Left ventricle myocardium inferior (tissue), 1 donor: Measurements from ENCODE around the gene BRIP1. TPM values are rescaled to one million over a fixed set of nuclear protein-coding genes. Genes with fewer than 3 reads are reported as not detected.

Source experiments
- DNase-seq: peaks from one replicate; pipeline ENCODE4 v3.0.0-alpha.2; 2020
- H3K27ac ChIP-seq: fragments of 200-600 bp; replicated peaks from 2 replicates; pipeline ENCODE4 v1.8.0; 2021
- H3K27me3 ChIP-seq: fragments of 200-600 bp; 2 replicates; pipeline ENCODE4 v1.8.0; 2021; ENCODE audit warnings: low read depth
- H3K36me3 ChIP-seq: fragments of 200-600 bp; 2 replicates; pipeline ENCODE4 v1.8.0; 2021
- H3K4me1 ChIP-seq: fragments of 200-600 bp; 2 replicates; pipeline ENCODE4 v1.8.0; 2021
- H3K4me3 ChIP-seq: fragments of 200-600 bp; 2 replicates; pipeline ENCODE4 v1.8.0; 2021; ENCODE audit warnings: mild to moderate bottlenecking, moderate library complexity
- H3K9me3 ChIP-seq: fragments of 200-600 bp; replicated peaks from 2 replicates; pipeline ENCODE4 v1.8.0; 2021
- CTCF ChIP-seq: fragments of 200-600 bp; IDR thresholded peaks from 2 replicates; pipeline ENCODE4 v1.8.0; 2021; ENCODE audit warnings: antibody characterized with exemption, mild to moderate bottlenecking, borderline replicate concordance
- intact Hi-C: fragments of 100-400 bp; cut with micrococcal nuclease; formaldehyde crosslinking; loops from one replicate; pipeline ENCODE4 v1.11.0; 2022
- total RNA-seq: library from RNA; stranded (reverse); fragmentation: NEBNext Ultra II Directional; extraction: Animal tissue kit (Norgen Biotek cat#: 25700); gene quantifications from one replicate; pipeline ENCODE4 v1.2.1, GENCODE V29; 2021
- donor health status: DM: no; HTN: yes; CAD: no; lungs with severe emphysema.

Gene BRIP1
- total RNA-seq, 1 donor from 2014 or later, result 0.22 TPM

- DNase-seq, result no peak
- Histone ChIP-seq H3K36me3 (no peaks in the 10 kb centered on the region), H3K27ac (no peak overlapping the region), H3K9me3 (peaks cover 45% of the 10 kb centered on the region), H3K4me3 (no peak overlapping the region), H3K4me1 (no peaks in the 10 kb centered on the region), H3K27me3 (no peaks in the 10 kb centered on the region)
- TF ChIP-seq CTCF, result no peak
- intact Hi-C loops, result no loop called here
Measured at GRCh38 chr17:61738249-61738648, 125.1 kb downstream of the BRIP1 start.

- DNase-seq, result no peak
- Histone ChIP-seq H3K9me3 (peaks cover 45% of the 10 kb centered on the region), H3K36me3 (no peaks in the 10 kb centered on the region), H3K4me3 (no peak overlapping the region), H3K27ac (no peak overlapping the region), H3K27me3 (no peaks in the 10 kb centered on the region), H3K4me1 (no peaks in the 10 kb centered on the region)
- no peak for TF ChIP-seq CTCF
- intact Hi-C loops, result no loop called here
Measured at GRCh38 chr17:61737820-61738219, 125.5 kb downstream of the BRIP1 start.

GRCh38 chr17:61736438-61736837, 126.9 kb downstream of the BRIP1 start:
- intact Hi-C loops, result no loop called here
- no peak overlapping the region for H3K27ac ChIP-seq
- no peaks in the 10 kb centered on the region for H3K27me3 ChIP-seq
- no peak overlapping the region for H3K4me3 ChIP-seq
- H3K9me3 ChIP-seq, result peaks cover 35% of the 10 kb centered on the region
- H3K4me1 ChIP-seq, result no peaks in the 10 kb centered on the region
- no peak for TF ChIP-seq CTCF
- no peak for DNase-seq
- no peaks in the 10 kb centered on the region for H3K36me3 ChIP-seq

GRCh38 chr17:61735807-61736206, 127.5 kb downstream of the BRIP1 start:
- Histone ChIP-seq H3K4me1 (no peaks in the 10 kb centered on the region), H3K9me3 (peaks cover 29% of the 10 kb centered on the region), H3K27ac (no peak overlapping the region), H3K27me3 (no peaks in the 10 kb centered on the region), H3K4me3 (no peak overlapping the region), H3K36me3 (no peaks in the 10 kb centered on the region)
- no peak for TF ChIP-seq CTCF
- intact Hi-C loops, result no loop called here
- no peak for DNase-seq

- DNase-seq, result no peak
- Histone ChIP-seq H3K27me3 (no peaks in the 10 kb centered on the region), H3K4me3 (no peak overlapping the region), H3K36me3 (no peaks in the 10 kb centered on the region), H3K27ac (no peak overlapping the region), H3K4me1 (no peaks in the 10 kb centered on the region), H3K9me3 (peaks cover 26% of the 10 kb centered on the region)
- intact Hi-C loops, result no loop called here
- TF ChIP-seq CTCF, result no peak
Measured at GRCh38 chr17:61734466-61734865, 128.9 kb downstream of the BRIP1 start.

- Histone ChIP-seq H3K27ac (no peak overlapping the region), H3K4me3 (no peak overlapping the region), H3K36me3 (no peaks in the 10 kb centered on the region), H3K9me3 (peaks cover 26% of the 10 kb centered on the region), H3K4me1 (no peaks in the 10 kb centered on the region), H3K27me3 (no peaks in the 10 kb centered on the region)
- DNase-seq, result no peak
- intact Hi-C loops, result no loop called here
- TF ChIP-seq CTCF, result no peak
Measured at GRCh38 chr17:61734012-61734411, 129.3 kb downstream of the BRIP1 start.
